ENCODE measurements around the gene DNAJC6. TPM values are rescaled to one million over a fixed set of nuclear protein-coding genes. Genes with fewer than 3 reads are reported as not detected.
A peak's percentile ranks its signal among the peaks of the same experiment; 100 is the strongest.
"Not testable (repeated sequence)": the region's sequence is repeated elsewhere in the genome, so short reads cannot be mapped to it uniquely, and the experiment has no call there.

The DNAJC6 gene
- total RNA-seq, 2 experiments from 2014 or later: 1.9 TPM

DNA sequence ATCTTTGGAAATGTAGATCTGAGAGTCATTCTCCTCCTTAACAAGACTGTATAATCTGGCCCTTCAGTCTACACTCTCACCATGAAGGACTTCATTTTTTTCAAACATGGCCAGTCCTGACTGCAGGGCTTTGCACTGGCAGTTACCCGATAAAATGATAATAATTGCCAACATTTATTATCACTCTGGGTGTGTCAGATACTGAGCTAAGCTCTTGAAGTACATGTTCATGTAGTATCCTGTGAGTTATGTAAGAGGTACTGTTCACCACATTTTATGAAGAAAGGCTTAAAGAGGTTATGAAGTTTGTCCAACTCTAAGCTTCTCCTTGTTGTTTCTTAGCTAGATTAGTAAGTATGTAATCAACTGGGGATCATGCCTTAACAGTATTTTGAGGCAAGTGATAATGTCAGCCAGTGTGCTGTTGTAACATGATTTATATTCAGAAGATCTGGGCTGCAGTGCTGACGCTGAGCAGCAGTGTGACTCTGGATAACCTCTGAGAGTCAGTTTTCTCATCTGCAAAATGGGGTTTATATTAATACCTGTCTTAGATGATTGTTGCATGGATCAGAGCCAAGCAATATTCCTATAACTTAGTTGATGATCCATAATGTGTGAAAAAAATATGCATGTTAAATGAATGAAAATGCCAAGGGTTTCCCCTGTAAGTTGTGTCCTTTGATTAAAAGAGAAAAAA is 69.1 kb downstream of the DNAJC6 start:
- no peaks in the 10 kb centered on the region for H3K4me1 Mint-ChIP-seq
- POLR2A ChIA-PET: no interaction called here

GRCh38 chr1:65384426-65384825 is 75.1 kb downstream of the DNAJC6 start:
- H3K36me3 Mint-ChIP-seq (ENCODE audit: low read depth); H3K4me1 Mint-ChIP-seq; POLR2A ChIA-PET; DNase-seq; H3K27ac Mint-ChIP-seq; H3K9me3 Mint-ChIP-seq; H3K4me3 Mint-ChIP-seq; H3K27me3 Mint-ChIP-seq: not testable (repeated sequence)
- CTCF ChIA-PET: interaction anchor here (1.3 kb wide), 1 partner anchor 9 kb away, joined by 3 read pairs; no protein-coding TSS in a partner anchor

More for the DNA sequence above, 69.1 kb downstream of the DNAJC6 start:
- H3K27ac Mint-ChIP-seq: no peak overlapping the region
- no peak for DNase-seq
- no peak overlapping the region for H3K4me3 Mint-ChIP-seq
- H3K36me3 Mint-ChIP-seq (ENCODE audit: low read depth): peaks cover 3% of the 10 kb centered on the region
- CTCF ChIA-PET: no interaction called here
- no peaks in the 10 kb centered on the region for H3K27me3 Mint-ChIP-seq
- H3K9me3 Mint-ChIP-seq: no peaks in the 10 kb centered on the region

- ChIA-PET CTCF (interaction anchor here (0.6 to 1.1 kb wide), 2 partner anchors 23 to 708 kb away, joined by 3 read pairs; no protein-coding TSS in a partner anchor), POLR2A (interaction anchor here (0.6 kb wide), 2 partner anchors 20 to 45 kb away, joined by 3 read pairs; no protein-coding TSS in a partner anchor)
- Mint-ChIP-seq H3K4me3 (no peak overlapping the region), H3K9me3 (peaks cover 3% of the 10 kb centered on the region), H3K27ac (no peak overlapping the region), H3K36me3 (ENCODE audit: low read depth) (peaks cover 9% of the 10 kb centered on the region), H3K27me3 (no peaks in the 10 kb centered on the region), H3K4me1 (peaks cover 19% of the 10 kb centered on the region)
- no peak for DNase-seq
Observed at GRCh38 chr1:65386439-65386838, 77.1 kb downstream of the DNAJC6 start.

DNA sequence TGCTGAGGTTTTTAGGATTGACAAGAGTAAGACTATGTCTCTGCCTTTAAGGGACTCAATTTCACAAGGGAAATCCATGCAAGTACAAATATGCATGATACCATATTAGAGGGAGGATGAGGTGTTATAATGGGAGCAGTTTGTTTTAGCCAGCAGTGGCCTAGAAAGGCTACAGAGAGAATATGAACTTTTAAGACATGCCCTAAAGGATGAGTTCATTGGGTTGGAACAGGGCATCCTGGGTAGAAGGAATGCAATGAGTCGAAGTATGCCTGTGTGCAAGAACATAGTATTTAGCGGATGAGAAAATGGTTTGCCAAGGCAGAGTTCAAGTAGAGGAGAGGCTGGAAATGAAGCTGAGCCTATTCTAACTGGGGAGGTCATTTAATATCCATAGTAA is 78.5 kb downstream of the DNAJC6 start:
- H3K27ac Mint-ChIP-seq: no peak overlapping the region

GRCh38 chr1:65388908-65389695 is 79.8 kb downstream of the DNAJC6 start:
- DNase-seq: no peak
- peaks cover 10% of the 10 kb centered on the region for H3K36me3 Mint-ChIP-seq (ENCODE audit: low read depth)
- ChIA-PET POLR2A (no interaction called here), CTCF (no interaction called here)
- H3K4me3 Mint-ChIP-seq: no peak overlapping the region
- H3K27ac Mint-ChIP-seq: no peak overlapping the region
- peaks cover 3% of the 10 kb centered on the region for H3K9me3 Mint-ChIP-seq
- peaks cover 36% of the 10 kb centered on the region for H3K4me1 Mint-ChIP-seq
- H3K27me3 Mint-ChIP-seq: no peaks in the 10 kb centered on the region

More for the DNA sequence above, 78.5 kb downstream of the DNAJC6 start:
- no peak for DNase-seq
- Mint-ChIP-seq H3K36me3 (ENCODE audit: low read depth) (peaks cover 10% of the 10 kb centered on the region), H3K27me3 (no peaks in the 10 kb centered on the region), H3K4me3 (no peak overlapping the region), H3K9me3 (peaks cover 3% of the 10 kb centered on the region), H3K4me1 (peaks cover 25% of the 10 kb centered on the region)
- POLR2A ChIA-PET: no interaction called here
- CTCF ChIA-PET: no interaction called here

GRCh38 chr1:65392497-65392896 is 83.2 kb downstream of the DNAJC6 start:
- ChIA-PET POLR2A (no interaction called here), CTCF (interaction anchor here (1.2 kb wide), 1 partner anchor 21 kb away, joined by 3 read pairs; no protein-coding TSS in a partner anchor)
- H3K27me3 Mint-ChIP-seq: no peaks in the 10 kb centered on the region
- peak overlapping the region; percentile 26 for H3K27ac Mint-ChIP-seq
- DNase-seq: no peak
- H3K4me3 Mint-ChIP-seq: no peak overlapping the region
- H3K4me1 Mint-ChIP-seq: peaks cover 66% of the 10 kb centered on the region
- H3K9me3 Mint-ChIP-seq: no peaks in the 10 kb centered on the region
- peaks cover 16% of the 10 kb centered on the region for H3K36me3 Mint-ChIP-seq (ENCODE audit: low read depth)

DNA sequence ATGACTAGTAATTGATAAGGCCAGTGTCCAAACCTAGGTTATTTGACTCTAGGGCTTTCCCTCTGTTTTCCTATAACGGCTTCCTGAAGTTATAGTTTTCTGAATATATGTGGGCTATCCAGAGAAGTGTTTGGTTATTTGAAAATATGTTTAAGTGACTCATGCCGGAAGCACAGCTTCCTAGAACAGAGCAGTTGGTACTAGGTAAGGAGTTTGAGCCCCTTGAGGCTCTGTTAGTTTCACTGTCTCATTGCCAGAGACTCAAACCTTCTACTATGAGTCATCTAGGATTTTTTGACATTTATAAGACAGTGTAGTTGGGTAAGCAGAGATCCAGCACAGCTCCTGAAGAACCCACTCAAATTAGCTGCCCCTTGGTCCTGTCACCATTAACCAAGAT is 84.0 kb downstream of the DNAJC6 start:
- DNase-seq: peak; percentile 26
- Mint-ChIP-seq H3K36me3 (ENCODE audit: low read depth) (peaks cover 16% of the 10 kb centered on the region), H3K27me3 (no peaks in the 10 kb centered on the region), H3K9me3 (no peaks in the 10 kb centered on the region), H3K27ac (peak overlapping the region; percentile 62), H3K4me3 (no peak overlapping the region), H3K4me1 (peaks cover 73% of the 10 kb centered on the region)
- CTCF ChIA-PET: interaction anchor here (0.5 to 1.4 kb wide), 7 partner anchors 9 to 139 kb away, joined by 3 to 5 read pairs (median 3); partner anchors contain the start of genes LEPR and LEPROT
- POLR2A ChIA-PET: interaction anchor here (0.7 kb wide), 1 partner anchor 419 kb away, joined by 4 read pairs; no protein-coding TSS in a partner anchor

GRCh38 chr1:65393928-65394327 is 84.6 kb downstream of the DNAJC6 start:
- POLR2A ChIA-PET: interaction anchor here (0.7 kb wide), 1 partner anchor 418 kb away, joined by 4 read pairs; no protein-coding TSS in a partner anchor
- no peaks in the 10 kb centered on the region for H3K27me3 Mint-ChIP-seq
- no peaks in the 10 kb centered on the region for H3K9me3 Mint-ChIP-seq

GRCh38 chr1:65395887-65396612 is 86.7 kb downstream of the DNAJC6 start:
- no peak for DNase-seq
- peaks cover 13% of the 10 kb centered on the region for H3K36me3 Mint-ChIP-seq (ENCODE audit: low read depth)
- H3K4me3 Mint-ChIP-seq: no peak overlapping the region
- H3K27ac Mint-ChIP-seq: peak overlapping the region; percentile 50
- no peaks in the 10 kb centered on the region for H3K27me3 Mint-ChIP-seq
- no peaks in the 10 kb centered on the region for H3K9me3 Mint-ChIP-seq
- ChIA-PET POLR2A (no interaction called here), CTCF (no interaction called here)
- peaks cover 60% of the 10 kb centered on the region for H3K4me1 Mint-ChIP-seq

More at GRCh38 chr1:65393928-65394327, 84.6 kb downstream of the DNAJC6 start:
- H3K4me1 Mint-ChIP-seq: peaks cover 69% of the 10 kb centered on the region
- CTCF ChIA-PET: interaction anchor here (0.7 to 1.4 kb wide), 6 partner anchors 10 to 140 kb away, joined by 3 to 5 read pairs (median 3); partner anchors contain the start of genes LEPR and LEPROT
- DNase-seq: no peak
- H3K4me3 Mint-ChIP-seq: no peak overlapping the region
- H3K27ac Mint-ChIP-seq: peak overlapping the region; percentile 62
- H3K36me3 Mint-ChIP-seq (ENCODE audit: low read depth): peaks cover 16% of the 10 kb centered on the region

DNA sequence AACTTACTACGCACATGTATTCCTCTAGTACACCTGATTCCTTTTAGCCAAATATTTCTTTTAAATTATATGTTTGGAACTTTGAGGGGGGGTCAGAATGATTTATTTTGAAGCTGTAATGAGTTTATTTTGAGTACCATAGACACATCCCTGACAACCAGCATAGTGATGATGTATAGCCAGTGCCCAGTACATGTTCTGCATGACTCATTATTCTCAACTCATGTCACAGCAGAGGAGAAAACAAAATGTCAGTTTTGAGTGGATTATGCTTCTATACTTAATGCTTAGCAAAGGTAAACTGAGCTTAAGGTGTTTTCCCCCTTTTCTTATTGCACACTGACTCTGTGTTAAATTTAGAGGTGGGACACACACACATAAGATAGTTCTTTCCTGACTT is 88.7 kb downstream of the DNAJC6 start:
- no peaks in the 10 kb centered on the region for H3K9me3 Mint-ChIP-seq
- DNase-seq: no peak
- peaks cover 10% of the 10 kb centered on the region for H3K36me3 Mint-ChIP-seq (ENCODE audit: low read depth)
- POLR2A ChIA-PET: no interaction called here
- H3K4me1 Mint-ChIP-seq: peaks cover 51% of the 10 kb centered on the region
- no peaks in the 10 kb centered on the region for H3K27me3 Mint-ChIP-seq
- CTCF ChIA-PET: interaction anchor here (0.6 kb wide), 1 partner anchor 346 kb away, joined by 3 read pairs; no protein-coding TSS in a partner anchor
- H3K27ac Mint-ChIP-seq: no peak overlapping the region
- no peak overlapping the region for H3K4me3 Mint-ChIP-seq

- H3K4me1 Mint-ChIP-seq: peaks cover 42% of the 10 kb centered on the region
- H3K9me3 Mint-ChIP-seq: no peaks in the 10 kb centered on the region
- peaks cover 10% of the 10 kb centered on the region for H3K36me3 Mint-ChIP-seq (ENCODE audit: low read depth)
- POLR2A ChIA-PET: no interaction called here
- no peaks in the 10 kb centered on the region for H3K27me3 Mint-ChIP-seq
- DNase-seq: no peak
- CTCF ChIA-PET: no interaction called here
- H3K4me3 Mint-ChIP-seq: no peak overlapping the region
- no peak overlapping the region for H3K27ac Mint-ChIP-seq
Observed at GRCh38 chr1:65399003-65399402, 89.7 kb downstream of the DNAJC6 start.

DNA sequence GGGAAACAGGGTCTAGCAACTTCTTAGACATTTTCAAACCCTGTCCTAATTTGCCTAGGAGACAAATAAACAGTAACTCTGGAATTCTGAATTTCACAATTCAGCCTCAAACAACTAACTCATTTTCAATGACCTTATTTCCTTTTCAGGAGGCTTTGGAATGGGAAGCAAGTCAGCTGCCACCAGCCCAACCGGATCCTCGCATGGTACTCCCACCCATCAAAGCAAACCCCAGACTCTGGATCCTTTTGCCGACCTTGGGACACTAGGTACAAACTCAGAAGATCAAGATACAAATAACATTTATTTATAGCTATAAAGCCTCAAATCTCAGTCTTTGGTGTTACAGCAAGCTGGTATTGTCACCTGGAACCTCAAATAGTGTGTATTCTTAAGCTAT is 92.3 kb downstream of the DNAJC6 start:
- Mint-ChIP-seq H3K4me3 (no peak overlapping the region), H3K4me1 (peaks cover 17% of the 10 kb centered on the region), H3K9me3 (no peaks in the 10 kb centered on the region), H3K27ac (no peak overlapping the region), H3K27me3 (no peaks in the 10 kb centered on the region), H3K36me3 (ENCODE audit: low read depth) (peaks cover 4% of the 10 kb centered on the region)
- DNase-seq: no peak
- ChIA-PET POLR2A (no interaction called here), CTCF (no interaction called here)
